Endothelial cell (in vitro differentiated cells): Measurements from ENCODE around the gene ATP6V0E2. TPM values are rescaled to one million over a fixed set of nuclear protein-coding genes. Genes with fewer than 3 reads are reported as not detected.

Experiments
- DNase-seq: peaks from one replicate; pipeline ENCODE4 v3.0.0; 2021; ENCODE audit warnings: low spot score
- H3K27ac Mint-ChIP-seq: one replicate; pipeline ENCODE4 v1.8.0; 2021; ENCODE audit warnings: mixed read lengths, inconsistent platforms; ENCODE audit not compliant: unreplicated experiment
- H3K27me3 Mint-ChIP-seq: one replicate; pipeline ENCODE4 v1.8.0; 2021; ENCODE audit warnings: mild to moderate bottlenecking, moderate library complexity, mixed read lengths, inconsistent platforms; ENCODE audit not compliant: unreplicated experiment
- H3K36me3 Mint-ChIP-seq: one replicate; pipeline ENCODE4 v1.8.0; 2021; ENCODE audit warnings: mild to moderate bottlenecking, low read depth, mixed read lengths, inconsistent platforms; ENCODE audit not compliant: unreplicated experiment
- H3K4me1 Mint-ChIP-seq: one replicate; pipeline ENCODE4 v1.8.0; 2021; ENCODE audit warnings: mild to moderate bottlenecking, mixed read lengths, inconsistent platforms; ENCODE audit not compliant: unreplicated experiment
- H3K4me3 Mint-ChIP-seq: one replicate; pipeline ENCODE4 v1.8.0; 2021; ENCODE audit warnings: mild to moderate bottlenecking, mixed read lengths, inconsistent platforms; ENCODE audit not compliant: unreplicated experiment
- H3K9me3 Mint-ChIP-seq: one replicate; pipeline ENCODE4 v1.8.0; 2021; ENCODE audit warnings: mixed read lengths, inconsistent platforms; ENCODE audit not compliant: unreplicated experiment
- CTCF ChIP-seq: fragments of 200-600 bp; sonication (generic); IDR thresholded peaks from one replicate; pipeline ENCODE4 v1.5.0; 2021; ENCODE audit warnings: antibody characterized with exemption; ENCODE audit not compliant: unreplicated experiment
- total RNA-seq: library from RNA; stranded (reverse); fragmentation: NEBNext Ultra II Directional; extraction: Animal tissue kit (Norgen Biotek cat#: 25700); gene quantifications from one replicate; pipeline ENCODE4 v1.2.1, GENCODE V29; 2021; ENCODE audit not compliant: unreplicated experiment

Gene ATP6V0E2
- total RNA-seq, 1 donor from 2014 or later, result 18.5 TPM

GRCh38 chr7:149869867-149870266 is 3.9 kb upstream of the ATP6V0E2 start:
- no peak for DNase-seq
- peaks cover 38% of the 10 kb centered on the region for H3K4me1 Mint-ChIP-seq
- TF ChIP-seq CTCF, result no peak
- H3K9me3 Mint-ChIP-seq, result no peaks in the 10 kb centered on the region
- peaks cover 10% of the 10 kb centered on the region for H3K36me3 Mint-ChIP-seq
- no peak overlapping the region for H3K27ac Mint-ChIP-seq
- peaks cover 15% of the 10 kb centered on the region for H3K27me3 Mint-ChIP-seq
- no peak overlapping the region for H3K4me3 Mint-ChIP-seq

GRCh38 chr7:149870274-149870673 is 3.5 kb upstream of the ATP6V0E2 start:
- Mint-ChIP-seq H3K27ac (peak overlapping the region; percentile 31), H3K4me3 (no peak overlapping the region)

GRCh38 chr7:149870701-149871483 is 2.9 kb upstream of the ATP6V0E2 start:
- Mint-ChIP-seq H3K36me3 (peaks cover 14% of the 10 kb centered on the region), H3K4me1 (peaks cover 32% of the 10 kb centered on the region)
- no peak for DNase-seq

More at GRCh38 chr7:149870274-149870673, 3.5 kb upstream of the ATP6V0E2 start:
- Mint-ChIP-seq H3K9me3 (no peaks in the 10 kb centered on the region), H3K4me1 (peaks cover 34% of the 10 kb centered on the region), H3K36me3 (peaks cover 10% of the 10 kb centered on the region), H3K27me3 (peaks cover 12% of the 10 kb centered on the region)
- no peak for DNase-seq
- no peak for TF ChIP-seq CTCF

GRCh38 chr7:149871576-149871975 is 2.2 kb upstream of the ATP6V0E2 start:
- H3K36me3 Mint-ChIP-seq, result peaks cover 14% of the 10 kb centered on the region
- peaks cover 32% of the 10 kb centered on the region for H3K4me1 Mint-ChIP-seq
- no peak for DNase-seq

More at GRCh38 chr7:149870701-149871483, 2.9 kb upstream of the ATP6V0E2 start:
- no peak overlapping the region for H3K4me3 Mint-ChIP-seq
- no peak for TF ChIP-seq CTCF
- peaks cover 15% of the 10 kb centered on the region for H3K27me3 Mint-ChIP-seq
- H3K9me3 Mint-ChIP-seq, result no peaks in the 10 kb centered on the region
- H3K27ac Mint-ChIP-seq, result peak overlapping the region; percentile 48

More at GRCh38 chr7:149871576-149871975, 2.2 kb upstream of the ATP6V0E2 start:
- Mint-ChIP-seq H3K27me3 (peaks cover 13% of the 10 kb centered on the region), H3K4me3 (no peak overlapping the region), H3K9me3 (no peaks in the 10 kb centered on the region), H3K27ac (no peak overlapping the region)
- no peak for TF ChIP-seq CTCF
